IMR-90 (cell line): ENCODE data around the gene RSF1.

ENCODE experiments used
- FOS ChIP-seq: fragments of 150-350 bp; IDR thresholded peaks from 2 replicates; pipeline ENCODE4 v1.6.1; 2016; ENCODE audit warnings: low read depth, low read length
- RAD21 ChIP-seq: IDR thresholded peaks from 2 replicates; pipeline ENCODE4 v1.6.1; 2012; ENCODE audit warnings: low read length, improper control_type of control experiment
- TF ChIP-seq, protein P1 (sequence below): conservative IDR thresholded peaks from 2 replicates; pipeline ENCODE4 v1.5.1; 2012; ENCODE audit warnings: mild to moderate bottlenecking, low read depth, low read length, improper control_type of control experiment

DNA sequence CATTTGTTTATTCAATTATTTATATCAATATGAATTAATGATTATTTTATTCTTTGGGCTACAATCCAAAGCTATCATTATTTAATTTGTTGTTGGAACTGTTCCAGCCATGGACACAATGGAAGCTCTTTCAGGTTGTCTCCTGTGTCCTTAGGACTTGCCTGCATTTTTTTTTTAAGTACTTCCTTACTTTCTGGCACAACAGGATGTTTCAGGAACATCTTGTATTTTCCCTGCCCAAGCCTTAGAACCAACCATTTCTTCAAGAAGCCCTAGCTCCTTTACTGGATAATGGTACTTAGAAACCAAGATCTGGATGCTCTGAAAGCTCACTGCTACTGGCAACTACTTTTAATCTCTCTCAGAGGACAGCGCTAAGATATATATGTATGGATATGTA lies 125.1 kb downstream of the RSF1 start:
- TF ChIP-seq RAD21: no peak
- TF ChIP-seq, protein P1, sequence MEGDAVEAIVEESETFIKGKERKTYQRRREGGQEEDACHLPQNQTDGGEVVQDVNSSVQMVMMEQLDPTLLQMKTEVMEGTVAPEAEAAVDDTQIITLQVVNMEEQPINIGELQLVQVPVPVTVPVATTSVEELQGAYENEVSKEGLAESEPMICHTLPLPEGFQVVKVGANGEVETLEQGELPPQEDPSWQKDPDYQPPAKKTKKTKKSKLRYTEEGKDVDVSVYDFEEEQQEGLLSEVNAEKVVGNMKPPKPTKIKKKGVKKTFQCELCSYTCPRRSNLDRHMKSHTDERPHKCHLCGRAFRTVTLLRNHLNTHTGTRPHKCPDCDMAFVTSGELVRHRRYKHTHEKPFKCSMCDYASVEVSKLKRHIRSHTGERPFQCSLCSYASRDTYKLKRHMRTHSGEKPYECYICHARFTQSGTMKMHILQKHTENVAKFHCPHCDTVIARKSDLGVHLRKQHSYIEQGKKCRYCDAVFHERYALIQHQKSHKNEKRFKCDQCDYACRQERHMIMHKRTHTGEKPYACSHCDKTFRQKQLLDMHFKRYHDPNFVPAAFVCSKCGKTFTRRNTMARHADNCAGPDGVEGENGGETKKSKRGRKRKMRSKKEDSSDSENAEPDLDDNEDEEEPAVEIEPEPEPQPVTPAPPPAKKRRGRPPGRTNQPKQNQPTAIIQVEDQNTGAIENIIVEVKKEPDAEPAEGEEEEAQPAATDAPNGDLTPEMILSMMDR: no peak
- no peak for TF ChIP-seq FOS
